Measurements from ENCODE around the gene BRD4. TPM values are rescaled to one million over a fixed set of nuclear protein-coding genes. Genes with fewer than 3 reads are reported as not detected.

The BRD4 gene
- total and polyA plus RNA-seq, 2 donors (not counting 3 experiments of a cell fraction or from before 2014, with no cell fraction given) = 14.9 to 125 TPM

DNA sequence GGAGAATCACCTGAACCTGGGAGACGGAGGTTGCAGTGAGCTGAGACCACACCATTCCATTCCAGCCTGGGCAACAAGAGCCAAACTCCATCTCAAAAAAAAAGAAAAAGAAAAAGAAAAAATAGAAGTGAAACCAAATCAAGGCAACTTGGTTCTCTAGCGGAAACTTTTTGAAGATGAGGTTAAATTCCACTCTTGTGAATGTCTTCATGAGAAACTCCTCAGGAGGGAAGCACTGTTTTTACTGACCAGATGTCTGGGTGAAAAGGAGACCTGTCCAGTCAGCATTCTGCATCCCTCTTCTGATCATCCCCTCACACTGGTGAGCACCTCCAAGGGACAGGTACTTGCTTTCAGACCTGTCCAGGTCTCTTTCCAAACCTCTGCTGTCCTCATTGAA, 15.8 kb downstream of the BRD4 start:
- POLR2A ChIA-PET = interaction anchor here (1.1 kb wide), 1 partner anchor 9 kb away, joined by 7 read pairs; no protein-coding TSS in a partner anchor

More for the DNA sequence above, 15.8 kb downstream of the BRD4 start:
- H3K27me3 ChIP-seq (ENCODE audit: control insufficient read depth in 2 of 2, insufficient read depth in 2 of 2, low read length in 2 of 2) = no peaks in the 10 kb centered on the region
- FAIRE-seq = no peak
- H3K9ac ChIP-seq (replicated peaks; ENCODE audit: extremely low read depth, insufficient read depth, low read length) = no peak overlapping the region
- DNase-seq (ENCODE audit: low read depth, low spot score) = no peak
- H3K4me2 ChIP-seq (ENCODE audit: insufficient read depth, low read length) = no peak overlapping the region
- no TSS peak for BruUV-seq (replicated peaks)
- dilution Hi-C loops (cut with MboI; ENCODE audit: extremely low pct_ligation_motif_present, low sequenced_read_pairs) (no loop called here), intact Hi-C loops (cut with micrococcal nuclease) (no loop called here)
- peaks cover 35% of the 10 kb centered on the region for H4K20me1 ChIP-seq (replicated peaks; ENCODE audit: control insufficient read depth, extremely low read depth, insufficient read depth, low read length)
- H3K9me3 ChIP-seq (replicated peaks; ENCODE audit: control insufficient read depth, insufficient read depth, low read length) = no peaks in the 10 kb centered on the region
- H3K9me1 ChIP-seq (replicated peaks; ENCODE audit: control insufficient read depth, extremely low read depth, insufficient read depth, low read length) = no peaks in the 10 kb centered on the region
- no peak overlapping the region for H3K27ac ChIP-seq (ENCODE audit: insufficient read depth, low read depth, low read length)
- H2AFZ ChIP-seq (ENCODE audit: low read depth, low read length) = no peak overlapping the region
- H3K4me1 ChIP-seq (ENCODE audit: control insufficient read depth, extremely low read depth, insufficient read depth, low read length) = peaks cover 5% of the 10 kb centered on the region
- CTCF ChIA-PET = interaction anchor here (1.0 kb wide), 1 partner anchor 35 kb away, joined by 3 read pairs; no protein-coding TSS in a partner anchor
- H3K79me2 ChIP-seq (ENCODE audit: control insufficient read depth, insufficient read depth, low read length) = peaks cover 100% of the 10 kb centered on the region
- H3K36me3 ChIP-seq (ENCODE audit: control insufficient read depth in 2 of 2, extremely low read depth in 1 of 2, insufficient read depth in 2 of 2, low read length in 2 of 2) = no peaks in the 10 kb centered on the region
- no peak overlapping the region for H3K4me3 ChIP-seq (replicated peaks in 1 of 3; ENCODE audit: insufficient read depth in 1 of 3, low read depth in 1 of 3, low read length in 3 of 3)
- TF ChIP-seq EZH2 (IDR thresholded peaks at IDR 0.05; ENCODE audit: borderline replicate concordance, low read depth, low read length, severe bottlenecking) (no peak), POLR2AphosphoS5 (IDR thresholded peaks at IDR 0.05; ENCODE audit: insufficient read depth, low read depth, low read length) (no peak), CTCF (IDR thresholded peaks at IDR 0.05; ENCODE audit: extremely low read depth in 1 of 2, insufficient read depth in 1 of 2, low read depth in 1 of 2, low read length in 2 of 2) (no peak), JUN (IDR thresholded peaks at IDR 0.05; ENCODE audit: borderline replicate concordance, insufficient read depth, insufficient read length, low read depth) (no peak), MAX (IDR thresholded peaks at IDR 0.05; ENCODE audit: insufficient read depth, insufficient read length) (no peak), POLR2A (IDR thresholded peaks at IDR 0.05; ENCODE audit: low read depth, low read length) (no peak), GATA2 (IDR thresholded peaks at IDR 0.05; ENCODE audit: insufficient read depth, insufficient read length, low read depth, low read length) (no peak), FOS (IDR thresholded peaks at IDR 0.05; ENCODE audit: borderline replicate concordance, insufficient read depth, low read length) (no peak), MYC (IDR thresholded peaks at IDR 0.05; ENCODE audit: low read depth, low read length) (no peak)
